ENCODE results near the gene NCOA6. TPM values are rescaled to one million over a fixed set of nuclear protein-coding genes. Genes with fewer than 3 reads are reported as not detected.

NCOA6 gene
- total and polyA plus RNA-seq, 2 donors (not counting 1 experiment from before 2014, with no cell fraction given), result 8.1 to 12.0 TPM

DNA sequence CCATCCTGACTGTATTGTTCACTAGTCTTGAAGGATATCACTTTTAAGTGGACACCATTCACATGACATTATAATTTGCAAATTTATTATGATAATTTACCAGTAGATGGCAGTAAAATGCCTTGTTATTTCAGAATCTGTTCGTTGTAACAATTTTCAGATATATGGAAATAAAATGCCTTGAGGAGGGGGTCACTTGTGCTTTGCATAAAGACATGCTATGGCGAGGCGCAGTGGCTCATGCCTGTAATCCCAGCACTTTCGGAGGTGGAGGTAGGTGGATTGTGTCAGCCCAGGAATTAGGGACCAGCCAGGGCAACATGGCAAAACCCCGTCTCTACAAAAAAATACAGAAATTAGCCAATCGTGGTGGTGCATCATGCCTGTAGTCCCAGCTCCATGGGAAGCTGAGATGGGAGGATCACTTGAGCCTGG lies 9.0 kb upstream of the NCOA6 start:
- no peak overlapping the region for H3K4me2 ChIP-seq (ENCODE audit: extremely low read depth, insufficient read depth, low read length)
- no peaks in the 10 kb centered on the region for H3K9me3 ChIP-seq (ENCODE audit: control insufficient read depth, insufficient read depth, low read depth, low read length)
- H3K27me3 ChIP-seq (ENCODE audit: control insufficient read depth, insufficient read depth, low read length), result peaks cover 7% of the 10 kb centered on the region
- TF ChIP-seq EZH2 (IDR thresholded peaks at IDR 0.05; ENCODE audit: low read length, missing control alignments), result no peak
- TF ChIP-seq, protein P1, sequence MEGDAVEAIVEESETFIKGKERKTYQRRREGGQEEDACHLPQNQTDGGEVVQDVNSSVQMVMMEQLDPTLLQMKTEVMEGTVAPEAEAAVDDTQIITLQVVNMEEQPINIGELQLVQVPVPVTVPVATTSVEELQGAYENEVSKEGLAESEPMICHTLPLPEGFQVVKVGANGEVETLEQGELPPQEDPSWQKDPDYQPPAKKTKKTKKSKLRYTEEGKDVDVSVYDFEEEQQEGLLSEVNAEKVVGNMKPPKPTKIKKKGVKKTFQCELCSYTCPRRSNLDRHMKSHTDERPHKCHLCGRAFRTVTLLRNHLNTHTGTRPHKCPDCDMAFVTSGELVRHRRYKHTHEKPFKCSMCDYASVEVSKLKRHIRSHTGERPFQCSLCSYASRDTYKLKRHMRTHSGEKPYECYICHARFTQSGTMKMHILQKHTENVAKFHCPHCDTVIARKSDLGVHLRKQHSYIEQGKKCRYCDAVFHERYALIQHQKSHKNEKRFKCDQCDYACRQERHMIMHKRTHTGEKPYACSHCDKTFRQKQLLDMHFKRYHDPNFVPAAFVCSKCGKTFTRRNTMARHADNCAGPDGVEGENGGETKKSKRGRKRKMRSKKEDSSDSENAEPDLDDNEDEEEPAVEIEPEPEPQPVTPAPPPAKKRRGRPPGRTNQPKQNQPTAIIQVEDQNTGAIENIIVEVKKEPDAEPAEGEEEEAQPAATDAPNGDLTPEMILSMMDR (conservative IDR thresholded peaks at IDR 0.05 in 1 of 2, IDR thresholded peaks at IDR 0.05 in 1 of 2; ENCODE audit: low read depth in 1 of 2, low read length in 2 of 2), result peak in 1 of 2 donors; percentile 13
- no peaks in the 10 kb centered on the region for H3K4me1 ChIP-seq (ENCODE audit: control insufficient read depth, extremely low read depth, insufficient read depth, low read length)
- peak; percentile 24 to 60 for DNase-seq (ENCODE audit: low read depth in 2 of 2)
- H3K27ac ChIP-seq (ENCODE audit: insufficient read depth, low read length), result no peak overlapping the region
- H3K4me3 ChIP-seq (replicated peaks in 1 of 4; ENCODE audit: control extremely low read depth in 1 of 4, insufficient read depth in 1 of 4, low read depth in 3 of 4, low read length in 4 of 4), result peak overlapping the region in 1 of 4 experiments; percentile 34
- no peaks in the 10 kb centered on the region for H3K79me2 ChIP-seq (ENCODE audit: control insufficient read depth, insufficient read depth, low read length)
- H4K20me1 ChIP-seq (ENCODE audit: control insufficient read depth, extremely low read depth, insufficient read depth, low read length), result no peaks in the 10 kb centered on the region
- H2AFZ ChIP-seq (ENCODE audit: low read length), result no peak overlapping the region
- no peak overlapping the region for H3K9ac ChIP-seq (ENCODE audit: insufficient read depth, low read length)
- H3K36me3 ChIP-seq (ENCODE audit: control insufficient read depth, insufficient read depth, low read length), result no peaks in the 10 kb centered on the region

DNA sequence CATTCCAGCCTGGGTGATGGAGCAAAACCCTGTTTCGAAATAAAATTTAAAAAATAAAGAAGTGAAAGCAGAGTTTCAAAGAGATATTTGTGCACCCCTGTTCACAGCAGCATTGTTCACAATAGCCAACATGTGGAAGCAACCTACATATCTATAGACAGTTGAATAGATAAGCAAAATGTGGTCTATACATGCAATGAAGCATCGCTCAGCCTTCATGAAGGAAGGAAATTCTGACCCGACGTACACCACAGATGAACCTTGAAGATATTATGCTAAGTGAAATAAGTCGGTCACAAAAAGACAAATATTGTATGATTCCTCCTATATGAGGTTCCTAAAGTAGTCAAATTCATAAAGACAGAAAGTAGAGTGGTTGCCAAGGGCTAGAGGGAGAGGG lies 6.5 kb upstream of the NCOA6 start:
- H3K4me1 ChIP-seq (ENCODE audit: control insufficient read depth, extremely low read depth, insufficient read depth, low read length), result no peaks in the 10 kb centered on the region
- TF ChIP-seq, protein P1 (conservative IDR thresholded peaks at IDR 0.05 in 1 of 2, IDR thresholded peaks at IDR 0.05 in 1 of 2; ENCODE audit: low read depth in 1 of 2, low read length in 2 of 2), result no peak
- TF ChIP-seq EZH2 (IDR thresholded peaks at IDR 0.05; ENCODE audit: low read length, missing control alignments), result no peak
- no peak overlapping the region for H3K9ac ChIP-seq (ENCODE audit: insufficient read depth, low read length)
- H3K4me2 ChIP-seq (ENCODE audit: extremely low read depth, insufficient read depth, low read length), result no peak overlapping the region
- H3K27me3 ChIP-seq (ENCODE audit: control insufficient read depth, insufficient read depth, low read length), result peaks cover 7% of the 10 kb centered on the region
- no peak for DNase-seq (ENCODE audit: low read depth in 2 of 2)
- no peaks in the 10 kb centered on the region for H3K9me3 ChIP-seq (ENCODE audit: control insufficient read depth, insufficient read depth, low read depth, low read length)
- H3K79me2 ChIP-seq (ENCODE audit: control insufficient read depth, insufficient read depth, low read length), result no peaks in the 10 kb centered on the region
- no peaks in the 10 kb centered on the region for H3K36me3 ChIP-seq (ENCODE audit: control insufficient read depth, insufficient read depth, low read length)
- no peak overlapping the region for H3K27ac ChIP-seq (ENCODE audit: insufficient read depth, low read length)
- H2AFZ ChIP-seq (ENCODE audit: low read length), result no peak overlapping the region
- H4K20me1 ChIP-seq (ENCODE audit: control insufficient read depth, extremely low read depth, insufficient read depth, low read length), result no peaks in the 10 kb centered on the region
- no peak overlapping the region for H3K4me3 ChIP-seq (replicated peaks in 1 of 4; ENCODE audit: control extremely low read depth in 1 of 4, insufficient read depth in 1 of 4, low read depth in 3 of 4, low read length in 4 of 4)

DNA sequence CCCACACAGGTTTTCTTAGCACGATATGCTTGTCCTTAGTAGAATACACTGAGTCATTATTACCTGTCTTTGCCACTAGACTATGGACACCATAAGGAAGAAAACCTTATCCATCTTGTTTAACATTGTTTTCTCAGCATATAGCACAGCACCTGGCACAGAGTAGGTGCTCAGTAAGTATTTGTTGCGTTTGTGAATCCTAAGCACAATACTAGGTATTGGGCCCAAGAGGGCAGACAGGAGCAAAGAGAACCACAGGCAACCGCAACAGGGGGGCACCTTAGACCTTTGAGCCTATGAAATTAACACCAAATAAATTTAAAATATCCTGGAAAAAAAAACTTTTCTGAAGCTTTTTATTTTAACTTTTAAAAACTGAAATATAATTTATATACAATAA lies 3.7 kb upstream of the NCOA6 start:
- Histone ChIP-seq H3K9me3 (ENCODE audit: control insufficient read depth, insufficient read depth, low read depth, low read length) (no peaks in the 10 kb centered on the region), H3K79me2 (ENCODE audit: control insufficient read depth, insufficient read depth, low read length) (peaks cover 8% of the 10 kb centered on the region), H3K27me3 (ENCODE audit: control insufficient read depth, insufficient read depth, low read length) (peaks cover 7% of the 10 kb centered on the region), H3K4me2 (ENCODE audit: extremely low read depth, insufficient read depth, low read length) (no peak overlapping the region), H3K27ac (ENCODE audit: insufficient read depth, low read length) (no peak overlapping the region), H3K36me3 (ENCODE audit: control insufficient read depth, insufficient read depth, low read length) (no peaks in the 10 kb centered on the region), H2AFZ (ENCODE audit: low read length) (no peak overlapping the region), H4K20me1 (ENCODE audit: control insufficient read depth, extremely low read depth, insufficient read depth, low read length) (no peaks in the 10 kb centered on the region), H3K9ac (ENCODE audit: insufficient read depth, low read length) (no peak overlapping the region), H3K4me3 (replicated peaks in 1 of 4; ENCODE audit: control extremely low read depth in 1 of 4, insufficient read depth in 1 of 4, low read depth in 3 of 4, low read length in 4 of 4) (no peak overlapping the region), H3K4me1 (ENCODE audit: control insufficient read depth, extremely low read depth, insufficient read depth, low read length) (peaks cover 4% of the 10 kb centered on the region)
- TF ChIP-seq EZH2 (IDR thresholded peaks at IDR 0.05; ENCODE audit: low read length, missing control alignments), result no peak
- TF ChIP-seq, protein P1 (conservative IDR thresholded peaks at IDR 0.05 in 1 of 2, IDR thresholded peaks at IDR 0.05 in 1 of 2; ENCODE audit: low read depth in 1 of 2, low read length in 2 of 2), result no peak
- no peak for DNase-seq (ENCODE audit: low read depth in 2 of 2)
